ENCODE measurements around the gene MMP15. TPM values are rescaled to one million over a fixed set of nuclear protein-coding genes. Genes with fewer than 3 reads are reported as not detected.
A peak's percentile ranks its signal among the peaks of the same experiment; 100 is the strongest.

MMP15 gene
- total and polyA plus RNA-seq, 12 donors = 24.4 to 88.4 (median 58.1) TPM

DNA sequence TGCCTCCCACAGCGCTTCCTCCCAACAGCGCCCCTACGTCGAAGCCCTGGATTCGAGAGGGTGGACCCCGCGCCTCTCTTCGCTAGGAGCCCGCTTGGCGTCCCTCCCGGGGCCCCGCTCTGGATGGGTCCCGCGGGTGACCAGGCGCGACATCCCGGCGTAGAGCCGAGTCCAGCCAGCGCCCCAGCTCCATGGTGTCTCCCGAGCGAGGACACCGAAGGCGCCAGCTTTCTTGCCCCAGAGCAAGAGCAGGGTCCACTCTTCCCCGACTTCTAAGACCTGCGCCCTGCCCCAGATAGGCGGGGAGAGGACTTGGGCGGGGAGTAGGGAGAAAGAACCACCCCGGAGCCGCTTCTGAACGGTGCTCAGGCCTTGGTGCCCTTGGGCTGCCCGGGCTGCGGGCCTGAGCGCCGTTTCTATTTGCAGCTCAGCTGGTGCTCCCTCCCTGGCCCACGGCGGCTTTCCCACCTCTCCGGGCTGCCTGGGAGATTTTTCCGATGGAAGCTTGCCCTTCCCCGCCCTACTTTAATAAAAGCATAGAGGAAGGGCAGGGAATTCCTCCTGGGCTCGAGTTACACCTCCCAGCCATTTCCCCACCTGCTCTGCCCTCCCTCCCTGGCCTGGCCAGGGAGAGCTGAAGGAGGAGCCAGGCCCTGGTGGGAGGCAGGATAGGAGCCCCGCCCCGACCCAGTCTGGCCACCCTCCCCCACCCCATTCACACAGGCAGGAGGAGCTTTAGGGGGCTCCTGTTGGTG is 1.8 kb downstream of the MMP15 start:
- DNase-seq (peak; percentile 68 to 72), ATAC-seq (peak; percentile 30 to 77 (median 64))
- Histone ChIP-seq H3K4me3 (peak overlapping the region; percentile 60 to 95 (median 89)), H3K36me3 (peaks cover 0 to 6% (median 0%) of the 10 kb centered on the region in 9 donors), H3K27me3 (peaks cover 0 to 43% (median 0%) of the 10 kb centered on the region in 7 donors), H3K9me3 (no peaks in the 10 kb centered on the region), H3K27ac (peak overlapping the region; percentile 72 to 99 (median 94)), H3K4me1 (peaks cover 37 to 93% (median 83%) of the 10 kb centered on the region in 9 donors)
- intact Hi-C loops (cut with DNase I) = loop anchor here in 6 of 10 donors (2.0 to 10.0 kb wide), 4 partner anchors 53 to 167 kb away; partner anchors contain the start of genes CSNK2A2 (in 4 of the 6) and CFAP20 (in 1 of the 6)
- WGBS, 2 donors = 3 to 4% methylated on average over 41 to 43 of the region's 43 CpGs
- no peak for TF ChIP-seq CTCF (IDR thresholded peaks at IDR 0.05)

- no peak for DNase-seq
- no peak for ATAC-seq
- peaks cover 35 to 93% (median 83%) of the 10 kb centered on the region in 9 donors for H3K4me1 ChIP-seq
Observed at GRCh38 chr16:58027916-58028455, 2.4 kb downstream of the MMP15 start.

DNA sequence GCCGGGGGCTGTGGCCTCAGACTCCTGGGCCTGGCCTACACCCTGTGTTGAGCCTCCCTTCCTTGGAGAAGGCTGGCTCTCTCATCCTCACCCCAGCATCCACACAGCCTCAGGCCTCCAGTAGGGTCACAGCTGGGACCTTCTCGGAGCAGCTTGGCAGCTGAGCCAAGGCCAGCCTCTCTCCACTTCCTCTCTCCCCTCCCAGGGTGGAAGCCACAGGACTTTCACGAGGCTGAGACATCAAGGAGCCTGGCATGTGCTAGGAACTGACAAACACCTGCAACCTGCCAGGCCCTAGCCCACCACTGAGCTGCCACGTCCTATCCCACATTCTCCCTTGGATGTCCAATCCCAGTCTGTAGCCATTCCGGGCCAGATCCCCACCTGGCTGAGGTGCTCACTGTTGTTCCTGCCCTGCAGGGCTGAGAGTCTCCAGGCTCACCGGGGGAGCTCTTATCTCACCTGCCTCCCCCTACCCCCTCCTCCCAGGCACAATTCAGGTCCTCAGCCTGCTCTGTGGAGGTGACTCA is 3.1 kb downstream of the MMP15 start:
- Histone ChIP-seq H3K4me3 (peak overlapping the region in 6 of 10 donors; percentile 16 to 93 (median 90)), H3K36me3 (peaks cover 0 to 6% (median 0%) of the 10 kb centered on the region in 9 donors), H3K9me3 (no peaks in the 10 kb centered on the region), H3K27ac (peak overlapping the region in 8 of 10 donors; percentile 93 to 99 (median 96)), H3K27me3 (peaks cover 0 to 43% (median 0%) of the 10 kb centered on the region in 7 donors), H3K4me1 (peaks cover 35 to 93% (median 83%) of the 10 kb centered on the region in 9 donors)
- intact Hi-C loops (cut with DNase I) = loop anchor here in 5 of 10 donors (10.0 kb wide), 2 partner anchors 156 to 166 kb away; partner anchors contain the start of gene CSNK2A2 (in 4 of the 5)
- TF ChIP-seq CTCF (IDR thresholded peaks at IDR 0.05) = no peak
- no peak for DNase-seq
- ATAC-seq = no peak
- 37 to 40% methylated on average over 6 of the region's 6 CpGs for WGBS, 2 donors

More at GRCh38 chr16:58027916-58028455, 2.4 kb downstream of the MMP15 start:
- Histone ChIP-seq H3K4me3 (peak overlapping the region in 9 of 10 donors; percentile 60 to 95 (median 89)), H3K9me3 (no peaks in the 10 kb centered on the region), H3K36me3 (peaks cover 0 to 6% (median 0%) of the 10 kb centered on the region in 9 donors), H3K27ac (peak overlapping the region; percentile 72 to 99 (median 94)), H3K27me3 (peaks cover 0 to 43% (median 0%) of the 10 kb centered on the region in 7 donors)
- TF ChIP-seq CTCF (IDR thresholded peaks at IDR 0.05) = no peak
- WGBS, 2 donors = 52 to 65% methylated on average over 8 of the region's 8 CpGs
- intact Hi-C loops (cut with DNase I) = loop anchor here in 6 of 10 donors (2.0 to 10.0 kb wide), 4 partner anchors 53 to 167 kb away; partner anchors contain the start of genes CSNK2A2 (in 4 of the 6) and CFAP20 (in 1 of the 6)

GRCh38 chr16:58029410-58029809 is 3.9 kb downstream of the MMP15 start:
- H3K27ac ChIP-seq = peak overlapping the region in 8 of 10 donors; percentile 93 to 99 (median 96)
- no peak for DNase-seq
- H3K27me3 ChIP-seq = peaks cover 0 to 38% (median 0%) of the 10 kb centered on the region in 7 donors
- 59 to 74% methylated on average over 2 of the region's 2 CpGs for WGBS, 2 donors
- TF ChIP-seq CTCF (IDR thresholded peaks at IDR 0.05) = no peak
- H3K36me3 ChIP-seq = peaks cover 0 to 6% (median 0%) of the 10 kb centered on the region in 9 donors
- H3K4me1 ChIP-seq = peaks cover 34 to 94% (median 86%) of the 10 kb centered on the region in 9 donors
- intact Hi-C loops (cut with DNase I) = loop anchor here in 5 of 10 donors (10.0 kb wide), 2 partner anchors 155 to 165 kb away; partner anchors contain the start of gene CSNK2A2 (in 4 of the 5)
- H3K9me3 ChIP-seq = no peaks in the 10 kb centered on the region
- ATAC-seq = no peak
- no peak overlapping the region for H3K4me3 ChIP-seq
